ENCODE results near the gene MYL1. TPM values are rescaled to one million over a fixed set of nuclear protein-coding genes. Genes with fewer than 3 reads are reported as not detected.

Gene MYL1
- polyA plus RNA-seq, 1 donor: 10.9 TPM

- no CpG with 5 or more reads among the region's 3 CpGs for WGBS (ENCODE audit: insufficient coverage, low lambda C conversion rate)
- no peak for DNase-seq
- no peaks in the 10 kb centered on the region for H3K4me1 ChIP-seq (ENCODE audit: control insufficient read depth, insufficient read depth, low read length)
Observed at GRCh38 chr2:210269148-210269547, 45.8 kb downstream of the MYL1 start.

GRCh38 chr2:210268281-210268680, 46.7 kb downstream of the MYL1 start:
- Histone ChIP-seq H3K4me3 (ENCODE audit: low read length) (no peak overlapping the region), H3K9me3 (ENCODE audit: control insufficient read depth, low read depth, low read length) (no peaks in the 10 kb centered on the region), H3K36me3 (ENCODE audit: control insufficient read depth, insufficient read depth, low read length) (no peaks in the 10 kb centered on the region), H3K27ac (ENCODE audit: low read length) (no peak overlapping the region), H3K4me1 (ENCODE audit: control insufficient read depth, insufficient read depth, low read length) (no peaks in the 10 kb centered on the region), H3K27me3 (ENCODE audit: control insufficient read depth, insufficient read depth, low read length) (no peaks in the 10 kb centered on the region)
- DNase-seq: no peak
- no CpG with 5 or more reads among the region's 1 CpG for WGBS (ENCODE audit: insufficient coverage, low lambda C conversion rate)

More at GRCh38 chr2:210269148-210269547, 45.8 kb downstream of the MYL1 start:
- H3K9me3 ChIP-seq (ENCODE audit: control insufficient read depth, low read depth, low read length): no peaks in the 10 kb centered on the region
- no peaks in the 10 kb centered on the region for H3K36me3 ChIP-seq (ENCODE audit: control insufficient read depth, insufficient read depth, low read length)
- no peak overlapping the region for H3K4me3 ChIP-seq (ENCODE audit: low read length)
- no peak overlapping the region for H3K27ac ChIP-seq (ENCODE audit: low read length)
- no peaks in the 10 kb centered on the region for H3K27me3 ChIP-seq (ENCODE audit: control insufficient read depth, insufficient read depth, low read length)

GRCh38 chr2:210267698-210268097, 47.3 kb downstream of the MYL1 start:
- Histone ChIP-seq H3K27me3 (ENCODE audit: control insufficient read depth, insufficient read depth, low read length) (no peaks in the 10 kb centered on the region), H3K4me1 (ENCODE audit: control insufficient read depth, insufficient read depth, low read length) (no peaks in the 10 kb centered on the region), H3K9me3 (ENCODE audit: control insufficient read depth, low read depth, low read length) (no peaks in the 10 kb centered on the region), H3K27ac (ENCODE audit: low read length) (no peak overlapping the region), H3K4me3 (ENCODE audit: low read length) (no peak overlapping the region), H3K36me3 (ENCODE audit: control insufficient read depth, insufficient read depth, low read length) (no peaks in the 10 kb centered on the region)
- 38% methylated on average over 1 of the region's 1 CpG for WGBS (ENCODE audit: insufficient coverage, low lambda C conversion rate)
- DNase-seq: no peak

GRCh38 chr2:210264282-210264681, 50.7 kb downstream of the MYL1 start:
- Histone ChIP-seq H3K4me1 (ENCODE audit: control insufficient read depth, insufficient read depth, low read length) (no peaks in the 10 kb centered on the region), H3K27ac (ENCODE audit: low read length) (no peak overlapping the region), H3K27me3 (ENCODE audit: control insufficient read depth, insufficient read depth, low read length) (no peaks in the 10 kb centered on the region), H3K36me3 (ENCODE audit: control insufficient read depth, insufficient read depth, low read length) (no peaks in the 10 kb centered on the region), H3K9me3 (ENCODE audit: control insufficient read depth, low read depth, low read length) (no peaks in the 10 kb centered on the region), H3K4me3 (ENCODE audit: low read length) (no peak overlapping the region)
- DNase-seq: no peak
- WGBS (ENCODE audit: insufficient coverage, low lambda C conversion rate): 80% methylated on average over 1 of the region's 1 CpG

- WGBS (ENCODE audit: insufficient coverage, low lambda C conversion rate): no CpG with 5 or more reads among the region's 2 CpGs
- Histone ChIP-seq H3K27me3 (ENCODE audit: control insufficient read depth, insufficient read depth, low read length) (no peaks in the 10 kb centered on the region), H3K4me3 (ENCODE audit: low read length) (no peak overlapping the region), H3K4me1 (ENCODE audit: control insufficient read depth, insufficient read depth, low read length) (no peaks in the 10 kb centered on the region), H3K27ac (ENCODE audit: low read length) (no peak overlapping the region), H3K9me3 (ENCODE audit: control insufficient read depth, low read depth, low read length) (no peaks in the 10 kb centered on the region), H3K36me3 (ENCODE audit: control insufficient read depth, insufficient read depth, low read length) (no peaks in the 10 kb centered on the region)
- DNase-seq: no peak
Observed at GRCh38 chr2:210263841-210264240, 51.1 kb downstream of the MYL1 start.

- no CpG with 5 or more reads among the region's 2 CpGs for WGBS (ENCODE audit: insufficient coverage, low lambda C conversion rate)
- Histone ChIP-seq H3K27me3 (ENCODE audit: control insufficient read depth, insufficient read depth, low read length) (no peaks in the 10 kb centered on the region), H3K36me3 (ENCODE audit: control insufficient read depth, insufficient read depth, low read length) (no peaks in the 10 kb centered on the region), H3K27ac (ENCODE audit: low read length) (no peak overlapping the region), H3K9me3 (ENCODE audit: control insufficient read depth, low read depth, low read length) (no peaks in the 10 kb centered on the region), H3K4me3 (ENCODE audit: low read length) (no peak overlapping the region), H3K4me1 (ENCODE audit: control insufficient read depth, insufficient read depth, low read length) (no peaks in the 10 kb centered on the region)
- no peak for DNase-seq
Observed at GRCh38 chr2:210262036-210262435, 52.9 kb downstream of the MYL1 start.

GRCh38 chr2:210259687-210260086, 55.3 kb downstream of the MYL1 start:
- Histone ChIP-seq H3K27ac (ENCODE audit: low read length) (no peak overlapping the region), H3K4me1 (ENCODE audit: control insufficient read depth, insufficient read depth, low read length) (no peaks in the 10 kb centered on the region), H3K4me3 (ENCODE audit: low read length) (no peak overlapping the region), H3K27me3 (ENCODE audit: control insufficient read depth, insufficient read depth, low read length) (no peaks in the 10 kb centered on the region), H3K9me3 (ENCODE audit: control insufficient read depth, low read depth, low read length) (no peaks in the 10 kb centered on the region), H3K36me3 (ENCODE audit: control insufficient read depth, insufficient read depth, low read length) (no peaks in the 10 kb centered on the region)
- DNase-seq: no peak

- no peaks in the 10 kb centered on the region for H3K36me3 ChIP-seq (ENCODE audit: control insufficient read depth, insufficient read depth, low read length)
- peak in 1 of 2 donors; percentile 32 for DNase-seq
- WGBS (ENCODE audit: insufficient coverage, low lambda C conversion rate): 60% methylated on average over 1 of the region's 7 CpGs
- no peaks in the 10 kb centered on the region for H3K9me3 ChIP-seq (ENCODE audit: control insufficient read depth, low read depth, low read length)
- H3K27ac ChIP-seq (ENCODE audit: low read length): no peak overlapping the region
- no peaks in the 10 kb centered on the region for H3K4me1 ChIP-seq (ENCODE audit: control insufficient read depth, insufficient read depth, low read length)
- no peak overlapping the region for H3K4me3 ChIP-seq (ENCODE audit: low read length)
- no peaks in the 10 kb centered on the region for H3K27me3 ChIP-seq (ENCODE audit: control insufficient read depth, insufficient read depth, low read length)
Observed at GRCh38 chr2:210252699-210253606, 62.0 kb downstream of the MYL1 start.

GRCh38 chr2:210250622-210251021, 64.4 kb downstream of the MYL1 start:
- no CpG with 5 or more reads among the region's 1 CpG for WGBS (ENCODE audit: insufficient coverage, low lambda C conversion rate)
- Histone ChIP-seq H3K9me3 (ENCODE audit: control insufficient read depth, low read depth, low read length) (no peaks in the 10 kb centered on the region), H3K4me1 (ENCODE audit: control insufficient read depth, insufficient read depth, low read length) (no peaks in the 10 kb centered on the region), H3K27me3 (ENCODE audit: control insufficient read depth, insufficient read depth, low read length) (no peaks in the 10 kb centered on the region), H3K36me3 (ENCODE audit: control insufficient read depth, insufficient read depth, low read length) (no peaks in the 10 kb centered on the region), H3K4me3 (ENCODE audit: low read length) (no peak overlapping the region), H3K27ac (ENCODE audit: low read length) (no peak overlapping the region)
- DNase-seq: no peak
